ENCODE measurements around the gene SNX20. TPM values are rescaled to one million over a fixed set of nuclear protein-coding genes. Genes with fewer than 3 reads are reported as not detected.

SNX20 gene
- total and polyA plus RNA-seq, 2 of the 13 experiments (the other 11 are each of a cell fraction or from before 2014, with no cell fraction given), result not detected

- TF ChIP-seq ZNF281 (CRISPR knock-in tag; IDR thresholded peaks at IDR 0.05; ENCODE audit: borderline replicate concordance), result peak; percentile 7; the same call in 1 of the 2 replicates
- TF ChIP-seq ZNF572 (CRISPR knock-in tag; IDR thresholded peaks at IDR 0.05), result peak; percentile 82; the same call in 1 of the 2 replicates
- peak; percentile 24 for TF ChIP-seq GABPA (IDR thresholded peaks at IDR 0.05; ENCODE audit: low read depth, low read length)
- peak; percentile 78 for TF ChIP-seq GABPA (CRISPR knock-in tag; IDR thresholded peaks at IDR 0.05; ENCODE audit: low read depth)
- TF ChIP-seq NFE2L1 (CRISPR knock-in tag; IDR thresholded peaks at IDR 0.05; ENCODE audit: borderline replicate concordance), result 0 out of 2 replicates have a peak, but pooled peaks have one; percentile 19
- 0 out of 2 replicates have a peak, but pooled peaks have one; percentile 30 for TF ChIP-seq MXD1 (CRISPR knock-in tag; IDR thresholded peaks at IDR 0.05)
- TF ChIP-seq ETV5 (CRISPR knock-in tag; IDR thresholded peaks at IDR 0.05; ENCODE audit: borderline replicate concordance), result peak; percentile 43; the same call in 1 of the 2 replicates
- TF ChIP-seq ZNF788 (CRISPR knock-in tag; IDR thresholded peaks at IDR 0.05; ENCODE audit: borderline replicate concordance), result 0 out of 2 replicates have a peak, but pooled peaks have one; percentile 24
- 0 out of 2 replicates have a peak, but pooled peaks have one; percentile 56 for TF ChIP-seq ZFP82 (CRISPR knock-in tag; IDR thresholded peaks at IDR 0.05; ENCODE audit: borderline replicate concordance)
- peak; percentile 60 for TF ChIP-seq SAP130 (CRISPR knock-in tag; IDR thresholded peaks at IDR 0.05; ENCODE audit: low read depth)
- TF ChIP-seq ZNF768 (CRISPR knock-in tag; IDR thresholded peaks at IDR 0.05), result peak; percentile 34; the same call in 1 of the 2 replicates
- peak; percentile 45; the same call in 1 of the 2 replicates for TF ChIP-seq ZNF772 (CRISPR knock-in tag; IDR thresholded peaks at IDR 0.05)
- TF ChIP-seq SRF (IDR thresholded peaks at IDR 0.05; ENCODE audit: low read depth, low read length), result no peak
- peak; percentile 36; the same call in 1 of the 2 replicates for TF ChIP-seq ZBTB7B (CRISPR knock-in tag; IDR thresholded peaks at IDR 0.05)
- TF ChIP-seq THAP11 (CRISPR knock-in tag; IDR thresholded peaks at IDR 0.05), result 0 out of 2 replicates have a peak, but pooled peaks have one; percentile 10
- peak in 1 of 2 experiments; percentile 80; a peak in 3 of 4 replicates for TF ChIP-seq HMGXB4 (CRISPR knock-in tag; IDR thresholded peaks at IDR 0.05; ENCODE audit: borderline replicate concordance in 1 of 2, low read depth in 1 of 2)
- TF ChIP-seq CEBPG (CRISPR knock-in tag; IDR thresholded peaks at IDR 0.05), result peak; percentile 24; the same call in 1 of the 2 replicates
- peak; percentile 69 for TF ChIP-seq UBTF (CRISPR knock-in tag; IDR thresholded peaks at IDR 0.05)
- TF ChIP-seq MAX (IDR thresholded peaks at IDR 0.05), result peak; percentile 12; the same call in 1 of the 2 replicates
- TF ChIP-seq SP4 (CRISPR knock-in tag; IDR thresholded peaks at IDR 0.05), result 0 out of 2 replicates have a peak, but pooled peaks have one; percentile 38
- TF ChIP-seq ZC3H4 (CRISPR knock-in tag; IDR thresholded peaks at IDR 0.05; ENCODE audit: borderline replicate concordance), result peak; percentile 27; the same call in 1 of the 2 replicates
Observed at GRCh38 chr16:50719401-50720337, 38.6 kb upstream of the SNX20 start (continued).

Data from HepG2 (cell line).